HEK293 (cell line): Measurements from ENCODE around the gene MMP28.

Experiments used
- CTCF ChIA-PET: fragments of 350-600 bp; formaldehyde crosslinking; extraction: SDS; loops from one replicate; lab custom pipeline; 2021; ENCODE audit warnings: antibody characterized with exemption; lab: Yijun Ruan, JAX
- POLR2A ChIA-PET: fragments of 300-600 bp; formaldehyde crosslinking; extraction: SDS; loops from one replicate; lab custom pipeline; 2020; ENCODE audit warnings: antibody characterized with exemption, inconsistent platforms; lab: Yijun Ruan, JAX
- H3K27ac ChIP-seq: fragments of 200-500 bp; sonication (Bioruptor generic); 2 replicates; pipeline ENCODE4 v1.5.1; 2014; ENCODE audit warnings: low read depth, low read length, control low read depth, inconsistent platforms; ENCODE audit errors: extremely low read depth
- H3K36me3 ChIP-seq, 2 experiments: fragments of 200-500 bp in 1 of 2; sonication (Bioruptor generic) in 1 of 2; 1 replicate in 1 of 2; 2 replicates in 1 of 2; pipeline ENCODE4 v1.5.1; 2014 to 2017; ENCODE audit warnings: inconsistent platforms in 2 of 2, low read length in 2 of 2; ENCODE audit not compliant: control insufficient read depth in 2 of 2, insufficient read depth in 1 of 2
- H3K4me1 ChIP-seq: fragments of 200-500 bp; sonication (Bioruptor generic); 2 replicates; pipeline ENCODE4 v1.5.1; 2014; ENCODE audit warnings: mild to moderate bottlenecking, low read length, inconsistent platforms; ENCODE audit not compliant: control insufficient read depth, insufficient read depth
- H3K4me3 ChIP-seq: 2 replicates; pipeline ENCODE4 v1.5.1; 2011; ENCODE audit warnings: low read depth, mild to moderate bottlenecking, control low read depth, low read length, moderate library complexity
- H3K9me3 ChIP-seq: fragments of 200-500 bp; sonication (Bioruptor generic); 2 replicates; pipeline ENCODE4 v1.5.1; 2014; ENCODE audit warnings: low read depth, low read length, inconsistent platforms; ENCODE audit not compliant: control insufficient read depth, insufficient read depth
- GFI1B ChIP-seq: fragments of 450-650 bp; formaldehyde crosslinking; IDR thresholded peaks from 2 replicates; pipeline ENCODE4 v1.5.1; 2016; ENCODE audit warnings: missing biosample characterization, missing genetic modification characterization
- HOXD13 ChIP-seq: sonication (generic); formaldehyde crosslinking; IDR thresholded peaks from 2 replicates; pipeline ENCODE4 v1.8.0; 2022; ENCODE audit warnings: missing genetic modification reagents, borderline replicate concordance
- IKZF3 ChIP-seq: fragments of 450-650 bp; IDR thresholded peaks from 2 replicates; pipeline ENCODE4 v1.5.0; 2018; ENCODE audit warnings: missing biosample characterization, mild to moderate bottlenecking, missing genetic modification characterization, moderate library complexity
- KLF1 ChIP-seq: fragments of 450-650 bp; formaldehyde crosslinking; IDR thresholded peaks from 2 replicates; pipeline ENCODE4 v1.5.1; 2016; ENCODE audit warnings: missing biosample characterization, missing genetic modification characterization
- KLF16 ChIP-seq: fragments of 450-650 bp; formaldehyde crosslinking; IDR thresholded peaks from 2 replicates; pipeline ENCODE4 v1.5.1; 2017; ENCODE audit warnings: missing biosample characterization, missing genetic modification characterization
- MEIS1 ChIP-seq: sonication (generic); formaldehyde crosslinking; IDR thresholded peaks from 2 replicates; pipeline ENCODE4 v1.8.1; 2022; ENCODE audit warnings: missing genetic modification reagents, mild to moderate bottlenecking, borderline replicate concordance
- MZF1 ChIP-seq: fragments of 450-650 bp; formaldehyde crosslinking; IDR thresholded peaks from 2 replicates; pipeline ENCODE4 v1.5.1; 2017; ENCODE audit warnings: missing biosample characterization, missing genetic modification characterization, borderline replicate concordance
- PATZ1 ChIP-seq: fragments of 450-650 bp; formaldehyde crosslinking; IDR thresholded peaks from 2 replicates; pipeline ENCODE4 v1.5.1; 2016; ENCODE audit warnings: missing biosample characterization, missing genetic modification characterization
- SALL2 ChIP-seq: fragments of 450-650 bp; formaldehyde crosslinking; IDR thresholded peaks from 2 replicates; pipeline ENCODE4 v1.5.0; 2017; ENCODE audit warnings: missing biosample characterization, mild to moderate bottlenecking, missing genetic modification characterization, borderline replicate concordance
- SETDB1 ChIP-seq: IDR thresholded peaks from one replicate; pipeline ENCODE4 v1.6.1; 2017; ENCODE audit warnings: mild to moderate bottlenecking, low read length, moderate library complexity, mixed read lengths; ENCODE audit not compliant: insufficient read length
- SP7 ChIP-seq: fragments of 450-650 bp; formaldehyde crosslinking; IDR thresholded peaks from 2 replicates; pipeline ENCODE4 v1.5.1; 2016; ENCODE audit warnings: missing biosample characterization, missing genetic modification characterization
- TCF7L2 ChIP-seq: IDR thresholded peaks from 2 replicates; pipeline ENCODE4 v1.6.1; 2011; ENCODE audit warnings: low read depth, mild to moderate bottlenecking, inconsistent platforms, low read length, moderate library complexity, borderline replicate concordance
- ZBTB48 ChIP-seq: fragments of 450-650 bp; formaldehyde crosslinking; IDR thresholded peaks from 2 replicates; pipeline ENCODE4 v1.5.1; 2016; ENCODE audit warnings: missing biosample characterization, missing genetic modification characterization
- ZFP3 ChIP-seq: fragments of 450-650 bp; formaldehyde crosslinking; IDR thresholded peaks from 2 replicates; pipeline ENCODE4 v1.5.1; 2016; ENCODE audit warnings: low read depth, missing biosample characterization, missing genetic modification characterization
- ZNF121 ChIP-seq: fragments of 450-650 bp; formaldehyde crosslinking; IDR thresholded peaks from 2 replicates; pipeline ENCODE4 v1.5.1; 2016; ENCODE audit warnings: missing biosample characterization, missing genetic modification characterization
- ZNF157 ChIP-seq: fragments of 450-650 bp; formaldehyde crosslinking; IDR thresholded peaks from 2 replicates; pipeline ENCODE4 v1.5.1; 2016; ENCODE audit warnings: missing biosample characterization, missing genetic modification characterization
- ZNF169 ChIP-seq: fragments of 450-650 bp; formaldehyde crosslinking; IDR thresholded peaks from 2 replicates; pipeline ENCODE4 v1.5.1; 2016; ENCODE audit warnings: missing biosample characterization, missing genetic modification characterization
- ZNF202 ChIP-seq: fragments of 450-650 bp; formaldehyde crosslinking; IDR thresholded peaks from 2 replicates; pipeline ENCODE4 v1.5.1; 2016; ENCODE audit warnings: missing biosample characterization, missing genetic modification characterization, borderline replicate concordance
- ZNF266 ChIP-seq: fragments of 450-650 bp; formaldehyde crosslinking; IDR thresholded peaks from 2 replicates; pipeline ENCODE4 v1.5.1; 2016; ENCODE audit warnings: missing biosample characterization, missing genetic modification characterization, low read depth
- ZNF311 ChIP-seq: fragments of 450-650 bp; formaldehyde crosslinking; IDR thresholded peaks from 2 replicates; pipeline ENCODE4 v1.5.1; 2017; ENCODE audit warnings: missing biosample characterization, missing genetic modification characterization, borderline replicate concordance
- ZNF423 ChIP-seq: fragments of 450-650 bp; formaldehyde crosslinking; IDR thresholded peaks from 2 replicates; pipeline ENCODE4 v1.5.1; 2016; ENCODE audit warnings: missing biosample characterization, missing genetic modification characterization
- ZNF548 ChIP-seq: fragments of 450-650 bp; formaldehyde crosslinking; IDR thresholded peaks from 2 replicates; pipeline ENCODE4 v1.5.1; 2016; ENCODE audit warnings: missing biosample characterization, missing genetic modification characterization
- ZNF600 ChIP-seq: fragments of 450-650 bp; formaldehyde crosslinking; IDR thresholded peaks from 2 replicates; pipeline ENCODE4 v1.5.1; 2016; ENCODE audit warnings: missing biosample characterization, missing genetic modification characterization
- ZNF692 ChIP-seq: fragments of 450-650 bp; formaldehyde crosslinking; IDR thresholded peaks from 2 replicates; pipeline ENCODE4 v1.5.1; 2016; ENCODE audit warnings: missing biosample characterization, missing genetic modification characterization
- ZNF776 ChIP-seq: fragments of 450-650 bp; formaldehyde crosslinking; IDR thresholded peaks from 2 replicates; pipeline ENCODE4 v1.5.0; 2017; ENCODE audit warnings: missing biosample characterization, missing genetic modification characterization, borderline replicate concordance
- ZSCAN5A ChIP-seq: fragments of 450-650 bp; formaldehyde crosslinking; IDR thresholded peaks from 2 replicates; pipeline ENCODE4 v1.5.1; 2016; ENCODE audit warnings: missing biosample characterization, missing genetic modification characterization
- TF ChIP-seq, protein P1 (sequence below): fragments of 450-650 bp; IDR thresholded peaks from 2 replicates; pipeline ENCODE4 v1.5.1; 2018; ENCODE audit warnings: missing biosample characterization, missing genetic modification characterization
- TF ChIP-seq, protein P2 (sequence below): fragments of 450-650 bp; formaldehyde crosslinking; IDR thresholded peaks from 2 replicates; pipeline ENCODE4 v1.5.1; 2016; ENCODE audit warnings: missing biosample characterization, missing genetic modification characterization

The MMP28 gene

DNA sequence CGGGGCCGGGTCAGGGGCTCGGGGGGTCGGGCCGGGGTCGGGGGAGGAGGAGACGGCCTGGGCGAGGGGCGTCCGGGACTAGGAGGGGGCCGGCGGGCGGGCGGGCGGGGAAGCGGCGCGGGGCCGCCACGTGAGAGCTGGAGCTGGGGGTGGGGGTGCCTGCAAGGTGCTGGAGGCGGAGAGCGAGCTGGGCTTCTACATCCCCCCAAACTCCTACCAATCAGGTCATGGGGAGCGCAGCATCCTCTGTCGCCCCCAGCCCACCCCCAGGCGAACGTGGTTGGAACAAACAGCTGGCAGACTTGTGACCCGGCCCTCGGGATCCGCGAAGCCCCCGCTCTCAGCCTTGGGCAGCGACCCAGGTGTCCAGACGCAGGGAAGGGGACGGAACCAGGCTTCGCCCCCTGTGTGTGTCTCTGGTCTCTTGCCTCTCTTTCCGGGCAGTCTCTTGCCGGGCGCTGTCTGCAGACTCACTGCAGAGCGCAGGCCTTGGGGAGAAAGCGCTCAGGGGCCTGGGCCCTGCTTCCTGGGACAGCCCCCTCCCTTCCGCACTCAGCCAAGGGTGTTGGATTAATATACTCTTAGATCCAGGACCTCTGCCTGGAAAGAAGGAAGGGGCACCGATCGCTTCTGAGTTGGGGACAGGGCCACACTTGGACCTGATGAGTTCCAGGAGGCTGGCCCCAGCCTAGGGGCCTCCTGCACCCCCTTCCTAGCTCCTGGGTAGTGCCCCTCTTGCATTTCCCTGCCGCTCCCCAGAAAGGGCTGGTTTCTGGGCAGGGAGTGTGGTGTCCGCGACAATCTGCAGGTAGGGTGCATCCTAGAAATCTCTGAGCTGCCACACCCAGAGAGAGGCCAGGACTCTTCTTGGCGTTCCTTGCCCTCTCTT is 63.3 kb downstream of the MMP28 start:
- Histone ChIP-seq H3K4me3 (peak overlapping the region; percentile 38), H3K36me3 (peaks cover 5 to 8% of the 10 kb centered on the region in 2 experiments; a peak in 2 of 3 replicates), H3K4me1 (peaks cover 20% of the 10 kb centered on the region), H3K9me3 (no peaks in the 10 kb centered on the region), H3K27ac (peak overlapping the region; percentile 63; the same call in 1 of the 2 replicates)
- CTCF ChIA-PET = interaction anchor here (0.5 to 5.3 kb wide), 7 partner anchors 12 to 120 kb away, joined by 3 to 44 read pairs (median 10); no protein-coding TSS in a partner anchor
- POLR2A ChIA-PET = interaction anchor here (1.2 to 4.1 kb wide), 7 partner anchors 9 to 154 kb away, joined by 3 to 19 read pairs (median 5); partner anchors contain the start of genes PEX12 and TAF15
- no peak for TF ChIP-seq ZNF776 (tag by site-specific recombination)
- TF ChIP-seq SALL2 (tag by site-specific recombination) = no peak
- no peak for TF ChIP-seq MZF1 (tag by site-specific recombination)
- TF ChIP-seq ZFP3 (tag by site-specific recombination) = peak; percentile 45; the same call in 1 of the 2 replicates
- TF ChIP-seq, protein P1, sequence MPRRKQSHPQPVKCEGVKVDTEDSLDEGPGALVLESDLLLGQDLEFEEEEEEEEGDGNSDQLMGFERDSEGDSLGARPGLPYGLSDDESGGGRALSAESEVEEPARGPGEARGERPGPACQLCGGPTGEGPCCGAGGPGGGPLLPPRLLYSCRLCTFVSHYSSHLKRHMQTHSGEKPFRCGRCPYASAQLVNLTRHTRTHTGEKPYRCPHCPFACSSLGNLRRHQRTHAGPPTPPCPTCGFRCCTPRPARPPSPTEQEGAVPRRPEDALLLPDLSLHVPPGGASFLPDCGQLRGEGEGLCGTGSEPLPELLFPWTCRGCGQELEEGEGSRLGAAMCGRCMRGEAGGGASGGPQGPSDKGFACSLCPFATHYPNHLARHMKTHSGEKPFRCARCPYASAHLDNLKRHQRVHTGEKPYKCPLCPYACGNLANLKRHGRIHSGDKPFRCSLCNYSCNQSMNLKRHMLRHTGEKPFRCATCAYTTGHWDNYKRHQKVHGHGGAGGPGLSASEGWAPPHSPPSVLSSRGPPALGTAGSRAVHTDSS (tag by site-specific recombination) = no peak
- no peak for TF ChIP-seq HOXD13
- TF ChIP-seq ZNF266 (tag by site-specific recombination) = no peak
- TF ChIP-seq ZBTB48 = 0 out of 2 replicates have a peak, but pooled peaks have one; percentile 24
- no peak for TF ChIP-seq KLF16 (tag by site-specific recombination)
- TF ChIP-seq ZNF692 (tag by site-specific recombination) = no peak
- no peak for TF ChIP-seq SETDB1
- no peak for TF ChIP-seq KLF1 (tag by site-specific recombination)
- no peak for TF ChIP-seq ZSCAN5A (tag by site-specific recombination)
- TF ChIP-seq SP7 (tag by site-specific recombination) = no peak
- no peak for TF ChIP-seq ZNF311 (tag by site-specific recombination)
- TF ChIP-seq, protein P2, sequence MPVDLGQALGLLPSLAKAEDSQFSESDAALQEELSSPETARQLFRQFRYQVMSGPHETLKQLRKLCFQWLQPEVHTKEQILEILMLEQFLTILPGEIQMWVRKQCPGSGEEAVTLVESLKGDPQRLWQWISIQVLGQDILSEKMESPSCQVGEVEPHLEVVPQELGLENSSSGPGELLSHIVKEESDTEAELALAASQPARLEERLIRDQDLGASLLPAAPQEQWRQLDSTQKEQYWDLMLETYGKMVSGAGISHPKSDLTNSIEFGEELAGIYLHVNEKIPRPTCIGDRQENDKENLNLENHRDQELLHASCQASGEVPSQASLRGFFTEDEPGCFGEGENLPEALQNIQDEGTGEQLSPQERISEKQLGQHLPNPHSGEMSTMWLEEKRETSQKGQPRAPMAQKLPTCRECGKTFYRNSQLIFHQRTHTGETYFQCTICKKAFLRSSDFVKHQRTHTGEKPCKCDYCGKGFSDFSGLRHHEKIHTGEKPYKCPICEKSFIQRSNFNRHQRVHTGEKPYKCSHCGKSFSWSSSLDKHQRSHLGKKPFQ (tag by site-specific recombination) = no peak
- TF ChIP-seq ZNF202 (tag by site-specific recombination) = no peak
- TF ChIP-seq ZNF600 (tag by site-specific recombination) = peak; percentile 31; the same call in 1 of the 2 replicates
- TF ChIP-seq ZNF548 = no peak
- TF ChIP-seq PATZ1 (tag by site-specific recombination) = peak; percentile 52
- TF ChIP-seq GFI1B (tag by site-specific recombination) = no peak
- TF ChIP-seq ZNF157 = no peak
- no peak for TF ChIP-seq ZNF169 (tag by site-specific recombination)
- TF ChIP-seq ZNF121 (tag by site-specific recombination) = no peak
- no peak for TF ChIP-seq TCF7L2
- no peak for TF ChIP-seq ZNF423 (tag by site-specific recombination)
- TF ChIP-seq IKZF3 (tag by site-specific recombination) = no peak
- TF ChIP-seq MEIS1 = no peak
